ENCODE measurements around the gene FBXW8.

- TF ChIP-seq POLR2A (IDR thresholded peaks at IDR 0.05) (no peak), POLR2AphosphoS5 (IDR thresholded peaks at IDR 0.05; ENCODE audit: insufficient read depth in 1 of 2, low read depth in 1 of 2) (no peak), CTCF (IDR thresholded peaks at IDR 0.05) (no peak)
Observed at GRCh38 chr12:116996093-116996492, 85.3 kb downstream of the FBXW8 start.

Data from vagina (tissue), 2 donors.